T-helper 1 cell treated with Interleukin-12 subunit alpha and Interleukin-12 subunit beta and Interleukin-4 antibody, amounts not matched to agents 30 μg/mL and 1 μg/mL, for 36 hours (primary cell): ENCODE data around the gene NBPF4.
"Not testable (repeated sequence)": the region's sequence is repeated elsewhere in the genome, so short reads cannot be mapped to it uniquely, and the experiment has no call there.

Source experiments
- H3K27ac Mint-ChIP-seq: one replicate; pipeline ENCODE4 v1.8.0; 2021; ENCODE audit warnings: mild to moderate bottlenecking, mixed read lengths
- H3K27me3 Mint-ChIP-seq: one replicate; pipeline ENCODE4 v1.8.0; 2021; ENCODE audit warnings: low read depth, mixed read lengths
- H3K36me3 Mint-ChIP-seq: one replicate; pipeline ENCODE4 v1.8.0; 2021; ENCODE audit warnings: low read depth, mixed read lengths
- H3K4me1 Mint-ChIP-seq: one replicate; pipeline ENCODE4 v1.8.0; 2021; ENCODE audit warnings: low read depth, mixed read lengths
- H3K4me3 Mint-ChIP-seq: one replicate; pipeline ENCODE4 v1.8.0; 2021; ENCODE audit warnings: mild to moderate bottlenecking, moderate library complexity, mixed read lengths
- H3K9me3 Mint-ChIP-seq: one replicate; pipeline ENCODE4 v1.8.0; 2021; ENCODE audit warnings: mixed read lengths

NBPF4 gene

DNA sequence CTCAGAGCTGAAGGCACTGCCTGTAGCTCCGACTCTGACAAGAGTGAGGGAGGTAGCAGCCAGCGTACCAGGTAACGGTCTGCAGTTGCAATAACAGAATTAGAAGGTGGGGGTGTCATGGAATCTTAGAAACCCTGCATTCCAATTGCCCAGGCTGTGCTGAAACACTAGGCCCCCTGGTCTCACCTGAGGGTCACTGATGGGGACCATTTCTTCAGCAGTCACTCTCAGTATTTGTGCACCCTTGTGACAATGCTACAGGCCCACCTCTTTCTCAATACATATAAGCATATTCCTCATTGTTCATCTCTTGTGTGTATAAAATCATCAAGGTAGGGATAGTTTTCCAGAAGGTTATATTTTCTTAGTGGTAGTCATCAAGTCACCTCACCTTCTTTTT is at the start of gene NBPF4:
NBPF4 (minus strand) TSS at position 101 of the 400 bp plus-strand sequence. CDS start 315 bp downstream, outside the sequence.
- H3K27ac Mint-ChIP-seq: not testable (repeated sequence)

GRCh38 chr1:108282528-108283257 is 38.8 kb upstream of the NBPF4 start:
- H3K27me3 Mint-ChIP-seq, H3K9me3 Mint-ChIP-seq, H3K27ac Mint-ChIP-seq, H3K4me1 Mint-ChIP-seq, H3K4me3 Mint-ChIP-seq, H3K36me3 Mint-ChIP-seq: not testable (repeated sequence)

More for the DNA sequence above, at the start of gene NBPF4:
- not testable (repeated sequence) for H3K4me3 Mint-ChIP-seq, H3K9me3 Mint-ChIP-seq, H3K36me3 Mint-ChIP-seq, H3K27me3 Mint-ChIP-seq, H3K4me1 Mint-ChIP-seq

DNA sequence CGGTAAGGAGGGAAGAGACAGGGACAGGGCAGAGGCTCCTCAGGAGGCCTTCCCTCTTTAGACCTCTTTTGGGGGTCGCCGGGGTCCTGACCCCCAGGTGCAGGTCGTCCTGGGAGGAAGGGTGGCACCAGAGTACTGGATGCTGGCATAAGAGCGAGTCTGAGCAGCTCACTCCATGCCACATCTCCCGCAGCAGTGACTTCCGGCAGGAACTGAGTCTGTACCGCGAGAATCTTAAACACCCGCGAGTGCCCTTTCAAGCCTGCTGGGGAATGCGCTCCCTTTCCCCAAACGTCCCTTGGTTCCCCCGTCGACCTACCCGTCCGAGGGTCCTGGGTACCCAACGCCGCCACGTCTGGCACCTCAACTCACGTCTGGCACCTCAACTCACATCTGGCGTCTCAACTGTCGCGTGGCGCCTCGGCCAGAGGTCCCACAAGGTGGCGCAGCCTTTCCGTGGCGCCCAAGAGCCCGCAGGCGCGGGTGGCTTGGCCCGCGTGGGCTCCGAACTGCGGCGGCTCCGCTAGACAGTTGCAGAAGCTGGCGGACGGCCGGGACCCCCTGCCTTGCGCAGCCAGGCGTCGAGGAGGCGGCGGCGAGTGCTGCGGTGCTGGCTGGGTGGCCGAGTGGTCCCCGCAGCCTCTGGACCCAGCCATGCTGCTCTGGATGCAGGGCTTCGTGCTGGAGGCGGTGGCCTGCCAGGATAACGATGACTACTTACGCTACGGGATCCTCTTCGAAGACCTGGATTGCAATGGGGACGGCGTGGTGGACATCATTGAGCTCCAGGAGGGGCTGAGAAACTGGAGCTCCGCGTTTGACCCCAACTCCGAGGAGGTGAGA is 28.8 kb upstream of the NBPF4 start:
- not testable (repeated sequence) for H3K9me3 Mint-ChIP-seq, H3K27me3 Mint-ChIP-seq, H3K27ac Mint-ChIP-seq, H3K4me1 Mint-ChIP-seq, H3K4me3 Mint-ChIP-seq, H3K36me3 Mint-ChIP-seq

DNA sequence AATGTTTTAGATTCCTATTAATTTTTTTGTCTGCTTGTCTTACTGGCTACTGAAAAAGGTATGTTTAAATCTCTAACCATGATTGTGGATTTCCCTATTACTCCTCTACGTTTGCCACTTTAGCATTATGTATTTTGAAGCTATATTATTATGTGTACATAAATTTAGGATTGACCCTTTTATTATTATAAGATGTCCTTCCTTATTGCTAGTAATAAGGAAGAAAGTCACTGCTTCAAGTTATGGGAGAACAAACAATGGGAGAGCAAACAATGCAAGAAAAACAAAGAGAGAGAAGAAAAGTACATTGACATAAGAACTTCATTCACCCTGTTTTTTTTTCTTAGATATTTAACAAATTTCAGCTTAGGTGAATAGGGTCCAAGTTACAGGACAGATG is 23.2 kb upstream of the NBPF4 start:
- H3K27me3 Mint-ChIP-seq, H3K4me3 Mint-ChIP-seq, H3K4me1 Mint-ChIP-seq, H3K27ac Mint-ChIP-seq, H3K36me3 Mint-ChIP-seq, H3K9me3 Mint-ChIP-seq: not testable (repeated sequence)

- H3K27me3 Mint-ChIP-seq, H3K36me3 Mint-ChIP-seq, H3K4me3 Mint-ChIP-seq, H3K27ac Mint-ChIP-seq, H3K9me3 Mint-ChIP-seq, H3K4me1 Mint-ChIP-seq: not testable (repeated sequence)
Measured at GRCh38 chr1:108261967-108262366, 18.1 kb upstream of the NBPF4 start.

GRCh38 chr1:108261519-108261918 is 17.6 kb upstream of the NBPF4 start:
- H3K27ac Mint-ChIP-seq, H3K36me3 Mint-ChIP-seq, H3K27me3 Mint-ChIP-seq: not testable (repeated sequence)

GRCh38 chr1:108260578-108261259 is 16.8 kb upstream of the NBPF4 start:
- H3K4me3 Mint-ChIP-seq, H3K9me3 Mint-ChIP-seq, H3K36me3 Mint-ChIP-seq, H3K27me3 Mint-ChIP-seq, H3K27ac Mint-ChIP-seq, H3K4me1 Mint-ChIP-seq: not testable (repeated sequence)

More at GRCh38 chr1:108261519-108261918, 17.6 kb upstream of the NBPF4 start:
- not testable (repeated sequence) for H3K4me1 Mint-ChIP-seq, H3K4me3 Mint-ChIP-seq, H3K9me3 Mint-ChIP-seq

- H3K36me3 Mint-ChIP-seq, H3K4me1 Mint-ChIP-seq, H3K27ac Mint-ChIP-seq, H3K4me3 Mint-ChIP-seq, H3K27me3 Mint-ChIP-seq, H3K9me3 Mint-ChIP-seq: not testable (repeated sequence)
Measured at GRCh38 chr1:108255426-108255825, 11.6 kb upstream of the NBPF4 start.

DNA sequence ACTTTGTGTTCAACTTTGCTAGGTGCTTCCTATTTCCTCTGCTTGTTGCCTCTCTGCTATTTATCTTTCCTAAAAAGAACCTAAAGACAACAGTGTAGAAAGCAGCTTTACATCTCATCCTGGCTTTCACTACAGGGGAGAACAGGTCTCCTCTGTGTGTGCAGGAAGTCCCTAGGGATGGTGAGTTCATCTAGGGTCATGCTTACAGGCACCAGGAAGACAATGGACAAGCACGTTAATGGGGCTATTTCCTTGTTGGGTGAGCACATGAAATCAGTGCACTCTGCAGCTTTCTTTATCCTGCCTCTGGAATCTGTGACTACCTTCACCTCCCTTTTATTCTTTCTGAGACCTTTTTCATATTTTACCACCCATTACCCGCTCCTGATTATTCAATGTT is 4.5 kb downstream of the NBPF4 start:
- not testable (repeated sequence) for H3K4me3 Mint-ChIP-seq, H3K36me3 Mint-ChIP-seq, H3K9me3 Mint-ChIP-seq, H3K27me3 Mint-ChIP-seq, H3K27ac Mint-ChIP-seq, H3K4me1 Mint-ChIP-seq

GRCh38 chr1:108235308-108235707 is 8.6 kb downstream of the NBPF4 start:
- not testable (repeated sequence) for H3K27ac Mint-ChIP-seq, H3K36me3 Mint-ChIP-seq, H3K9me3 Mint-ChIP-seq, H3K27me3 Mint-ChIP-seq, H3K4me1 Mint-ChIP-seq, H3K4me3 Mint-ChIP-seq

DNA sequence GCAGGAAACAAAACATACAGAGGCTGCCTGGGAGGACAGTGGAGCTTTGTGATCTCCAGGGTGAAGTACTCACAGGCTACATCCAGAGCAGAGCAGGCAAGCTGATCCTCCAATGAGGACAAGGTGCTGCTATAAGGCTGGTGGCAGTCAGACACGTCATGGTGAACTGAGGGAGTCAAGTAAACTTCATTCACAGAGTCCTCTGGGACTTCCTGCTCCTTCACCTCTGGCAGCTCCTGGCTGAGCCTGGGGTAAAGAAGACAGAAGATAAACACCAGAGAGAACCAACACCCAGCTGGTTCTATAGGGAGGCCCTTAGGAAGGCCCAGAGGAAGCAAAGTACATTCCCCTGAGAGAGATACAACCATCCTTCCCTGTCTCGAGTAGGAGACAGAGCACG is 11.7 kb downstream of the NBPF4 start:
- H3K4me1 Mint-ChIP-seq, H3K4me3 Mint-ChIP-seq, H3K27me3 Mint-ChIP-seq, H3K9me3 Mint-ChIP-seq, H3K36me3 Mint-ChIP-seq, H3K27ac Mint-ChIP-seq: not testable (repeated sequence)

DNA sequence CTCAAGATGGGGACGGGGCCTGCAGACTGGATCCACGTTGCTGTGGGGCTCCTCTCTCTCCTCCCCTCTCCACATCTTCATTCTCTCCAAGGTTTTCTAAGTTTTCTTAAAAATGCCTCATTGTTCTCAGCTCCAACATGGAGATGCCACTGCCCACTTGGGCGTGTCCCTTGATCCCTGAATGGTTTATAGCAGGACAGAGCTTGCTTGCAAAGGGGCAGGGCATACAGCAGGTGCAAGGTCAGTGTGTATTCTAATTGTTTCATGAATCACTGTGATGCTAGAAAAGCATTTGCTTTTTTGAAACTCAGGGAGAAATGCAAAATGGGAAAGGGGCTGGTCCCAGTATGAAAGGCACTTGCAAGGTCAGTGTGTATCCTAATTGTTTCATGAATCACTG is 13.9 kb downstream of the NBPF4 start:
- not testable (repeated sequence) for H3K4me1 Mint-ChIP-seq, H3K36me3 Mint-ChIP-seq, H3K27ac Mint-ChIP-seq, H3K9me3 Mint-ChIP-seq, H3K27me3 Mint-ChIP-seq, H3K4me3 Mint-ChIP-seq

DNA sequence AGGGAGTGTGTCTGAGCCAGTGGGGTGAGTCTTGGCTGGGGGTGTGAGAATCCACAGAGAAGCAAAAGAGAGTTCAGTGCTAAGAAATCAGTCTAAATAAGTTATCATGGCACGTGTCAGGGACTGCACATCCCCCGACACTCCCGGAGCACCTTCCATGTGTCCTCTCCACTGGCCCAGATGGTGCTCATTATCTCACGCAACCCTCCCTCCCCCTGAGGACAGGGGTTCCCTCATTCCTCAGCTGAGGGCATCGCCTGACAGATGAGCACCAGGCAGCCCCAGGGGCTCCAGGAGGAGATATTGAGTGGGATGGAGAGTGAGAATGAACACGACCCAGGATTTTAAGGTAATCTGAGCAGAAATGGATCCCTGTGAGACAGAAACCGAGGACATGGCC is 16.1 kb downstream of the NBPF4 start:
- not testable (repeated sequence) for H3K9me3 Mint-ChIP-seq, H3K4me3 Mint-ChIP-seq

GRCh38 chr1:108226855-108227254 is 17.0 kb downstream of the NBPF4 start:
- H3K27me3 Mint-ChIP-seq: peaks cover 12% of the 10 kb centered on the region
- H3K27ac Mint-ChIP-seq, H3K4me1 Mint-ChIP-seq, H3K36me3 Mint-ChIP-seq, H3K4me3 Mint-ChIP-seq, H3K9me3 Mint-ChIP-seq: not testable (repeated sequence)

More for the DNA sequence above, 16.1 kb downstream of the NBPF4 start:
- H3K36me3 Mint-ChIP-seq, H3K27ac Mint-ChIP-seq, H3K27me3 Mint-ChIP-seq, H3K4me1 Mint-ChIP-seq: not testable (repeated sequence)

DNA sequence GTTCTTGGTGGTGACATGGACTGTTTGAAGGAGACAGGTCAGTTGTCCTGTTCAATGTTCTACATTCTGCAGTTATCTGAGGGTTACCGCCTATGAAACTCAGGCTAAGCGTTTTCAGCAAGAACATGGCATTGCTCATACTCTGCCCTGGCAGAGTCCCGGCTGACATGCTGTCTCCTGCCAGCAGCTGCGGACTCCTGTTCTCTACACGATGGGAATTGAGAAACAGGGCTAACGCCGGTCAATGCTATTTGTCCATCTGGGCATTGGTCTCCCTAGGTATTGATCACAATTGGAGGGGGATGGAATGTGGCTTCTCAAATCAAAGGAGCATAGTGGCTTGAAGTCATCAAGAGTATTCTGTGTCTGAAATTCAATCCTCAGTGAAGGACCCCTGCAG is 20.6 kb downstream of the NBPF4 start:
- not testable (repeated sequence) for H3K36me3 Mint-ChIP-seq, H3K9me3 Mint-ChIP-seq, H3K27ac Mint-ChIP-seq, H3K4me1 Mint-ChIP-seq, H3K4me3 Mint-ChIP-seq
- peaks cover 20% of the 10 kb centered on the region for H3K27me3 Mint-ChIP-seq
